WTC11 (cell line): Measurements from ENCODE around the gene AKAP1. TPM values are rescaled to one million over a fixed set of nuclear protein-coding genes. Genes with fewer than 3 reads are reported as not detected.

Experiments used
- ATAC-seq: fragments of 200-7000 bp; cut with Tn5 transposase; 2 replicates; pipeline ENCODE4 v1.10.0; 2021; ENCODE audit warnings: mild to moderate bottlenecking, moderate library complexity
- CTCF ChIA-PET: fragments of 300-600 bp; sonication (Branson Sonifier 250); formaldehyde crosslinking; loops from one replicate; lab custom pipeline; 2021; ENCODE audit warnings: antibody characterized with exemption; lab: Charles Lee
- POLR2A ChIA-PET: fragments of 350-600 bp; sonication (Branson Sonifier 250); formaldehyde crosslinking; loops from one replicate; lab custom pipeline; 2021; ENCODE audit warnings: antibody characterized with exemption; lab: Charles Lee
- DNase-seq: peaks from one replicate; pipeline ENCODE4 v3.0.0; 2021; ENCODE audit warnings: low spot score
- H3K27ac Mint-ChIP-seq: 2 replicates; pipeline ENCODE4 v1.8.0; 2021; ENCODE audit warnings: mixed read lengths
- H3K27me3 Mint-ChIP-seq: 2 replicates; pipeline ENCODE4 v1.8.0; 2021; ENCODE audit warnings: low read depth, mild to moderate bottlenecking, moderate library complexity, mixed read lengths
- H3K36me3 Mint-ChIP-seq: 2 replicates; pipeline ENCODE4 v1.8.0; 2021; ENCODE audit warnings: mixed read lengths
- H3K4me1 Mint-ChIP-seq: 2 replicates; pipeline ENCODE4 v1.8.0; 2022; ENCODE audit warnings: mixed read lengths
- H3K4me3 Mint-ChIP-seq: 2 replicates; pipeline ENCODE4 v1.8.0; 2021; ENCODE audit warnings: mild to moderate bottlenecking, moderate library complexity, mixed read lengths
- H3K9me3 Mint-ChIP-seq: 2 replicates; pipeline ENCODE4 v1.8.0; 2021; ENCODE audit warnings: mixed read lengths
- ELF4 ChIP-seq: sonication (generic); formaldehyde crosslinking; IDR thresholded peaks from 2 replicates; pipeline ENCODE4 v1.8.1; 2022; ENCODE audit warnings: low read depth, mild to moderate bottlenecking, moderate library complexity, missing genetic modification reagents
- FOXP1 ChIP-seq: sonication (generic); formaldehyde crosslinking; IDR thresholded peaks from 2 replicates; pipeline ENCODE4 v1.8.0; 2022; ENCODE audit warnings: missing genetic modification reagents, mild to moderate bottlenecking, moderate library complexity, borderline replicate concordance
- GTF2I ChIP-seq: fragments of 250-450 bp; sonication (Bioruptor Pico); conservative IDR thresholded peaks from 2 replicates; pipeline ENCODE4 v1.4.0; 2021; ENCODE audit warnings: mild to moderate bottlenecking
- HMGA2 ChIP-seq: fragments of 250-450 bp; sonication (Bioruptor Pico); IDR thresholded peaks from 2 replicates; pipeline ENCODE4 v1.4.0; 2021; ENCODE audit warnings: mild to moderate bottlenecking, moderate library complexity
- KAT7 ChIP-seq: sonication (generic); formaldehyde crosslinking; IDR thresholded peaks from 2 replicates; pipeline ENCODE4 v1.8.1; 2023; ENCODE audit warnings: missing genetic modification reagents, mild to moderate bottlenecking, borderline replicate concordance
- NR3C1 ChIP-seq: sonication (generic); formaldehyde crosslinking; conservative IDR thresholded peaks from 2 replicates; pipeline ENCODE4 v1.8.1; 2023; ENCODE audit warnings: low read depth, mild to moderate bottlenecking, missing genetic modification reagents
- RORB ChIP-seq: fragments of 250-450 bp; sonication (Bioruptor Pico); IDR thresholded peaks from 2 replicates; pipeline ENCODE4 v1.9.0; 2021; ENCODE audit warnings: mild to moderate bottlenecking
- TEAD1 ChIP-seq: sonication (generic); formaldehyde crosslinking; IDR thresholded peaks from 2 replicates; pipeline ENCODE4 v1.8.0; 2022; ENCODE audit warnings: mild to moderate bottlenecking, missing genetic modification reagents
- TEAD4 ChIP-seq: sonication (generic); formaldehyde crosslinking; IDR thresholded peaks from 2 replicates; pipeline ENCODE4 v1.8.0; 2022; ENCODE audit warnings: mild to moderate bottlenecking, missing genetic modification reagents
- TP53 ChIP-seq: sonication (generic); formaldehyde crosslinking; IDR thresholded peaks from 2 replicates; pipeline ENCODE4 v1.8.1; 2023; ENCODE audit warnings: mild to moderate bottlenecking, missing genetic modification reagents
- ZNF219 ChIP-seq: sonication (generic); formaldehyde crosslinking; IDR thresholded peaks from 2 replicates; pipeline ENCODE4 v1.8.0; 2023; ENCODE audit warnings: missing genetic modification reagents, mild to moderate bottlenecking, borderline replicate concordance
- ZNF232 ChIP-seq: sonication (generic); formaldehyde crosslinking; IDR thresholded peaks from 2 replicates; pipeline ENCODE4 v1.8.0; 2022; ENCODE audit warnings: mild to moderate bottlenecking, missing genetic modification reagents
- ZNF396 ChIP-seq: fragments of 250-450 bp; sonication (Bioruptor Pico); IDR thresholded peaks from 2 replicates; pipeline ENCODE4 v1.8.0; 2021; ENCODE audit warnings: mild to moderate bottlenecking, moderate library complexity, borderline replicate concordance
- total RNA-seq: library from RNA; stranded (reverse); gene quantifications from 3 replicates; pipeline ENCODE4 v1.2.3, GENCODE V29; 2021
- TF ChIP-seq, protein P1 (sequence below): fragments of 200-600 bp; IDR thresholded peaks from 2 replicates; pipeline ENCODE4 v1.8.0; 2022; ENCODE audit warnings: antibody characterized with exemption
- TF ChIP-seq, protein P2 (sequence below): sonication (generic); formaldehyde crosslinking; conservative IDR thresholded peaks from 2 replicates; pipeline ENCODE4 v1.8.1; 2023; ENCODE audit warnings: mild to moderate bottlenecking, low read depth, missing genetic modification reagents, moderate library complexity
- TF ChIP-seq, protein P3 (sequence below): sonication (generic); formaldehyde crosslinking; IDR thresholded peaks from 2 replicates; pipeline ENCODE4 v1.8.1; 2023; ENCODE audit warnings: mild to moderate bottlenecking, missing genetic modification reagents, moderate library complexity
- TF ChIP-seq, protein P4 (sequence below): fragments of 250-450 bp; sonication (Bioruptor Pico); IDR thresholded peaks from 2 replicates; pipeline ENCODE4 v1.9.0; 2021; ENCODE audit warnings: mild to moderate bottlenecking
- TF ChIP-seq, protein P5 (sequence below): sonication (generic); formaldehyde crosslinking; IDR thresholded peaks from 2 replicates; pipeline ENCODE4 v1.8.1; 2023; ENCODE audit warnings: mild to moderate bottlenecking, missing genetic modification reagents

Gene AKAP1
- total RNA-seq, 1 experiment from 2014 or later, result 74.5 TPM

DNA sequence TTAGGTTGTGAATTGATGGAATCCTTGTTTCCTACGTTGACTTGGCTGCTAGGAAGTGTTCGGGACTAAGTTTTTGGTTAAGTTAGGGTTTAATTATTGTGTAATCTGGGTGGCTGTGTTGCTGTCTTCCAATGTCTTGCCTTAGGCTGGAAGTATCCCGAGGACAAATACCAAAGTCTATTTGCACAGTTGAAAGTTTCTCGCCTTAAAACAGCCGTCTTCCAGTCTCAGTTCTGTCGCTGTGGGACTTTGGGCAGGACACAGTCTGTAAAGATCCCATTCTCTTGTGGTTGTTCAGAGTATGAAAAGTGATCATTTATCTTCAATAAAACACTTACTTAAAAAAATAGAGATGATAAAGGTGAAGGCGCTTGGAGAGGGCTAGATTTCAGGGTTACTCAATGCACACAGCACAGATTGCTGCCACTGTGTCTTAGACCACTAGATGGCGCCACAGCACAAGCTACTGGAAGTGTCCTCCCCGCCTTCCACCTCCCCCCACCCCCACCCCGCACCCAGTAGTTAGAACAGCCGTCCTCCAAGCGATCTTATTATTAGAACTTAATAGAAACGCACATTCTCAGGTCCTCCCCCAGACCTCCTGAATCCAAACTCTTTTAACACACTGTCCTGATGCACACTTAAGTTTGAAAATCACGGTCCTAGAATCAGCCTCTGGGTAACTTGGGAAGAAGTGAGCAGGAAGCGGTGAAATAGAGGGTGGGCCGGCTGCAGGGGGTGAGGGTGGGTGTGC lies 45.8 kb downstream of the AKAP1 start:
- ATAC-seq (peak; percentile 76), DNase-seq (peak; percentile 88)
- Mint-ChIP-seq H3K27ac (no peak overlapping the region), H3K27me3 (no peaks in the 10 kb centered on the region)
- CTCF ChIA-PET, result interaction anchor here (0.5 to 3.9 kb wide), 19 partner anchors 9 to 746 kb away, joined by 3 to 27 read pairs (median 5); no protein-coding TSS in a partner anchor
- TF ChIP-seq, protein P1, sequence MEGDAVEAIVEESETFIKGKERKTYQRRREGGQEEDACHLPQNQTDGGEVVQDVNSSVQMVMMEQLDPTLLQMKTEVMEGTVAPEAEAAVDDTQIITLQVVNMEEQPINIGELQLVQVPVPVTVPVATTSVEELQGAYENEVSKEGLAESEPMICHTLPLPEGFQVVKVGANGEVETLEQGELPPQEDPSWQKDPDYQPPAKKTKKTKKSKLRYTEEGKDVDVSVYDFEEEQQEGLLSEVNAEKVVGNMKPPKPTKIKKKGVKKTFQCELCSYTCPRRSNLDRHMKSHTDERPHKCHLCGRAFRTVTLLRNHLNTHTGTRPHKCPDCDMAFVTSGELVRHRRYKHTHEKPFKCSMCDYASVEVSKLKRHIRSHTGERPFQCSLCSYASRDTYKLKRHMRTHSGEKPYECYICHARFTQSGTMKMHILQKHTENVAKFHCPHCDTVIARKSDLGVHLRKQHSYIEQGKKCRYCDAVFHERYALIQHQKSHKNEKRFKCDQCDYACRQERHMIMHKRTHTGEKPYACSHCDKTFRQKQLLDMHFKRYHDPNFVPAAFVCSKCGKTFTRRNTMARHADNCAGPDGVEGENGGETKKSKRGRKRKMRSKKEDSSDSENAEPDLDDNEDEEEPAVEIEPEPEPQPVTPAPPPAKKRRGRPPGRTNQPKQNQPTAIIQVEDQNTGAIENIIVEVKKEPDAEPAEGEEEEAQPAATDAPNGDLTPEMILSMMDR, result peak; percentile 92
- TF ChIP-seq ZNF396, result no peak
- TF ChIP-seq, all 79 proteins: peak for 1
- POLR2A ChIA-PET, result no interaction called here
- no peaks in the 10 kb centered on the region for H3K36me3 Mint-ChIP-seq
- H3K9me3 Mint-ChIP-seq, result no peaks in the 10 kb centered on the region
- H3K4me1 Mint-ChIP-seq, result peaks cover 30% of the 10 kb centered on the region
- no peak overlapping the region for H3K4me3 Mint-ChIP-seq

DNA sequence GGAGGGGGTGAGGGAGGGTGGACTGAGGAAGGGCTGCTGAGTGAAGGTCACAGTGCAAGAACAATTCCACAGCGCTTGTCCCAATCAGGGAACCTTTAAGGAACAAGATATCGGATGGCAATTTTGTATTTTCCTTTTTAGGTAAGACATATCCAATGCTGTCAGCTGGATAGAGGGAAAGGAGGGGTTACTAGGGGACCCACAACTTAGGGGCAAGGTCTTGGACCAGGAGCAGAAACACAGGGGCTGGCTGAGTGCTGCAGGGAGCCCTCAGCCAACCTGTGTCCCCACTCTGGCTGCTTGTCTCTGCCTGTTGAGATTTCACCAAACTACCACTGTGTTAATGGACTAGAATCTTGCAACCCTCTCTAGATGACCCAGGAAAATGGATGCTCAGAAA lies 47.6 kb downstream of the AKAP1 start:
- DNase-seq (no peak), ATAC-seq (peak; percentile 18; the same call in 1 of the 2 replicates)
- ChIA-PET CTCF (interaction anchor here (1.0 kb wide), 2 partner anchors 48 to 110 kb away, joined by 3 to 4 read pairs; partner anchors contain the start of gene AKAP1), POLR2A (no interaction called here)
- no peak for TF ChIP-seq KAT7
- no peak for TF ChIP-seq ZNF219 (CRISPR knock-in tag)
- TF ChIP-seq NR3C1, result no peak
- TF ChIP-seq, protein P2, sequence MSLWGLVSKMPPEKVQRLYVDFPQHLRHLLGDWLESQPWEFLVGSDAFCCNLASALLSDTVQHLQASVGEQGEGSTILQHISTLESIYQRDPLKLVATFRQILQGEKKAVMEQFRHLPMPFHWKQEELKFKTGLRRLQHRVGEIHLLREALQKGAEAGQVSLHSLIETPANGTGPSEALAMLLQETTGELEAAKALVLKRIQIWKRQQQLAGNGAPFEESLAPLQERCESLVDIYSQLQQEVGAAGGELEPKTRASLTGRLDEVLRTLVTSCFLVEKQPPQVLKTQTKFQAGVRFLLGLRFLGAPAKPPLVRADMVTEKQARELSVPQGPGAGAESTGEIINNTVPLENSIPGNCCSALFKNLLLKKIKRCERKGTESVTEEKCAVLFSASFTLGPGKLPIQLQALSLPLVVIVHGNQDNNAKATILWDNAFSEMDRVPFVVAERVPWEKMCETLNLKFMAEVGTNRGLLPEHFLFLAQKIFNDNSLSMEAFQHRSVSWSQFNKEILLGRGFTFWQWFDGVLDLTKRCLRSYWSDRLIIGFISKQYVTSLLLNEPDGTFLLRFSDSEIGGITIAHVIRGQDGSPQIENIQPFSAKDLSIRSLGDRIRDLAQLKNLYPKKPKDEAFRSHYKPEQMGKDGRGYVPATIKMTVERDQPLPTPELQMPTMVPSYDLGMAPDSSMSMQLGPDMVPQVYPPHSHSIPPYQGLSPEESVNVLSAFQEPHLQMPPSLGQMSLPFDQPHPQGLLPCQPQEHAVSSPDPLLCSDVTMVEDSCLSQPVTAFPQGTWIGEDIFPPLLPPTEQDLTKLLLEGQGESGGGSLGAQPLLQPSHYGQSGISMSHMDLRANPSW (CRISPR knock-in tag), result no peak
- TF ChIP-seq ZNF232 (CRISPR knock-in tag), result no peak
- no peak for TF ChIP-seq ELF4 (CRISPR knock-in tag)
- TF ChIP-seq, protein P3, sequence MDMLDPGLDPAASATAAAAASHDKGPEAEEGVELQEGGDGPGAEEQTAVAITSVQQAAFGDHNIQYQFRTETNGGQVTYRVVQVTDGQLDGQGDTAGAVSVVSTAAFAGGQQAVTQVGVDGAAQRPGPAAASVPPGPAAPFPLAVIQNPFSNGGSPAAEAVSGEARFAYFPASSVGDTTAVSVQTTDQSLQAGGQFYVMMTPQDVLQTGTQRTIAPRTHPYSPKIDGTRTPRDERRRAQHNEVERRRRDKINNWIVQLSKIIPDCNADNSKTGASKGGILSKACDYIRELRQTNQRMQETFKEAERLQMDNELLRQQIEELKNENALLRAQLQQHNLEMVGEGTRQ, result no peak
- no peak overlapping the region; the same call in 1 of the 2 replicates for H3K27ac Mint-ChIP-seq
- peaks cover 39% of the 10 kb centered on the region for H3K4me1 Mint-ChIP-seq
- no peaks in the 10 kb centered on the region for H3K27me3 Mint-ChIP-seq
- H3K4me3 Mint-ChIP-seq, result no peak overlapping the region
- peaks cover 2% of the 10 kb centered on the region for H3K9me3 Mint-ChIP-seq
- H3K36me3 Mint-ChIP-seq, result no peaks in the 10 kb centered on the region

DNA sequence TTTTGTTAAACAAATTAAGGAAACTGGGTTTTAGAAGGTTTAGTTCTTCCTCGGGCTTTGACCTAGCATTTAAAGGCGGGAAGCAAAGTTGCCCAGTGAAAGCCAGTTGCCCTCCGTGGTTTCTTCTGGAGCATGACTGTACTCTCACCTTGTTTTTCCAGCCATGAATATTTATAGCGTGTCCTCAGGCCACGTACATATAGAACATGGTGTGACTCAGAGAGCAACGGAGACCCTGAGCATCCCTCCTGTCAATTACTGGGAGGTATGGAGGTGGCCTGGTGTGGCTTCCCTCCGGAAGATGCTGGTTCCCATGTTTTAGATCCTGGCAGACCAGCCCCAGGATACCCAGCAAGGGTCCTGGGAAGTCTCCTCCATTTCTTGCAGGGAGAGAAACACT lies 48.4 kb downstream of the AKAP1 start:
- Mint-ChIP-seq H3K4me3 (no peak overlapping the region), H3K9me3 (peaks cover 6% of the 10 kb centered on the region), H3K4me1 (peaks cover 46% of the 10 kb centered on the region), H3K36me3 (no peaks in the 10 kb centered on the region), H3K27ac (no peak overlapping the region), H3K27me3 (no peaks in the 10 kb centered on the region)
- ATAC-seq (no peak), DNase-seq (no peak)
- ChIA-PET CTCF (interaction anchor here (1.0 to 1.2 kb wide), 3 partner anchors 49 to 649 kb away, joined by 3 to 4 read pairs (median 3); partner anchors contain the start of gene AKAP1), POLR2A (no interaction called here)
- TF ChIP-seq GTF2I (CRISPR knock-in tag) (no peak), FOXP1 (no peak), HMGA2 (CRISPR knock-in tag) (no peak), TP53 (CRISPR knock-in tag) (no peak), TEAD4 (no peak), TEAD1 (CRISPR knock-in tag) (no peak), RORB (CRISPR knock-in tag) (no peak)
- TF ChIP-seq, protein P4, sequence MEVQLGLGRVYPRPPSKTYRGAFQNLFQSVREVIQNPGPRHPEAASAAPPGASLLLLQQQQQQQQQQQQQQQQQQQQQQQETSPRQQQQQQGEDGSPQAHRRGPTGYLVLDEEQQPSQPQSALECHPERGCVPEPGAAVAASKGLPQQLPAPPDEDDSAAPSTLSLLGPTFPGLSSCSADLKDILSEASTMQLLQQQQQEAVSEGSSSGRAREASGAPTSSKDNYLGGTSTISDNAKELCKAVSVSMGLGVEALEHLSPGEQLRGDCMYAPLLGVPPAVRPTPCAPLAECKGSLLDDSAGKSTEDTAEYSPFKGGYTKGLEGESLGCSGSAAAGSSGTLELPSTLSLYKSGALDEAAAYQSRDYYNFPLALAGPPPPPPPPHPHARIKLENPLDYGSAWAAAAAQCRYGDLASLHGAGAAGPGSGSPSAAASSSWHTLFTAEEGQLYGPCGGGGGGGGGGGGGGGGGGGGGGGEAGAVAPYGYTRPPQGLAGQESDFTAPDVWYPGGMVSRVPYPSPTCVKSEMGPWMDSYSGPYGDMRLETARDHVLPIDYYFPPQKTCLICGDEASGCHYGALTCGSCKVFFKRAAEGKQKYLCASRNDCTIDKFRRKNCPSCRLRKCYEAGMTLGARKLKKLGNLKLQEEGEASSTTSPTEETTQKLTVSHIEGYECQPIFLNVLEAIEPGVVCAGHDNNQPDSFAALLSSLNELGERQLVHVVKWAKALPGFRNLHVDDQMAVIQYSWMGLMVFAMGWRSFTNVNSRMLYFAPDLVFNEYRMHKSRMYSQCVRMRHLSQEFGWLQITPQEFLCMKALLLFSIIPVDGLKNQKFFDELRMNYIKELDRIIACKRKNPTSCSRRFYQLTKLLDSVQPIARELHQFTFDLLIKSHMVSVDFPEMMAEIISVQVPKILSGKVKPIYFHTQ (CRISPR knock-in tag), result no peak
- TF ChIP-seq, protein P5, sequence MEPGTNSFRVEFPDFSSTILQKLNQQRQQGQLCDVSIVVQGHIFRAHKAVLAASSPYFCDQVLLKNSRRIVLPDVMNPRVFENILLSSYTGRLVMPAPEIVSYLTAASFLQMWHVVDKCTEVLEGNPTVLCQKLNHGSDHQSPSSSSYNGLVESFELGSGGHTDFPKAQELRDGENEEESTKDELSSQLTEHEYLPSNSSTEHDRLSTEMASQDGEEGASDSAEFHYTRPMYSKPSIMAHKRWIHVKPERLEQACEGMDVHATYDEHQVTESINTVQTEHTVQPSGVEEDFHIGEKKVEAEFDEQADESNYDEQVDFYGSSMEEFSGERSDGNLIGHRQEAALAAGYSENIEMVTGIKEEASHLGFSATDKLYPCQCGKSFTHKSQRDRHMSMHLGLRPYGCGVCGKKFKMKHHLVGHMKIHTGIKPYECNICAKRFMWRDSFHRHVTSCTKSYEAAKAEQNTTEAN, result no peak
- TF ChIP-seq, protein P1, result no peak
